H1 (cell line): ENCODE results near the gene VWA3B. TPM values are rescaled to one million over a fixed set of nuclear protein-coding genes. Genes with fewer than 3 reads are reported as not detected.

Experiments used
- CTCF ChIA-PET: fragments of 300-600 bp; sonication (Branson Sonifier 250); formaldehyde crosslinking; loops from one replicate; lab custom pipeline; 2021; ENCODE audit not compliant: partially characterized antibody; lab: Charles Lee
- POLR2A ChIA-PET: fragments of 300-600 bp; sonication (Branson Sonifier 250); formaldehyde crosslinking; loops from one replicate; lab custom pipeline; 2021; ENCODE audit warnings: inconsistent platforms; ENCODE audit not compliant: partially characterized antibody; lab: Charles Lee
- DNase-seq, 2 experiments: peaks; one replicate each; pipeline versions ENCODE4 v3.0.0 to v3.0.0-alpha.2; 2010 to 2022; ENCODE audit warnings: low spot score in 2 of 2, low read depth in 1 of 2, mixed read lengths in 1 of 2
- FAIRE-seq: peaks from 2 replicates; lab custom pipeline; 2011; peaks lifted over from hg19 to GRCh38; lab: Jason Lieb, UNC
- H2AFZ ChIP-seq: 2 replicates; pipeline ENCODE4 v1.8.1; 2012; ENCODE audit warnings: low read length, inconsistent platforms
- H2AK5ac ChIP-seq: 2 replicates; pipeline ENCODE4 v1.6.1; 2013; ENCODE audit warnings: low read depth, low read length
- H2BK120ac ChIP-seq: replicated peaks from 2 replicates; pipeline ENCODE3; 2013; ENCODE audit warnings: low read depth, low read length, inconsistent platforms
- H2BK12ac ChIP-seq: 2 replicates; pipeline ENCODE4 v1.6.1; 2013; ENCODE audit warnings: low read depth, low read length
- H2BK15ac ChIP-seq: 2 replicates; pipeline ENCODE4 v1.6.1; 2013; ENCODE audit warnings: low read length
- H2BK20ac ChIP-seq: 2 replicates; pipeline ENCODE4 v1.6.1; 2013; ENCODE audit warnings: low read length
- H2BK5ac ChIP-seq: 2 replicates; pipeline ENCODE4 v1.6.1; 2013; ENCODE audit warnings: low read depth, low read length
- H3K14ac ChIP-seq: 2 replicates; pipeline ENCODE4 v1.6.1; 2013; ENCODE audit warnings: inconsistent platforms; ENCODE audit not compliant: insufficient read length
- H3K18ac ChIP-seq: 2 replicates; pipeline ENCODE4 v1.6.1; 2013; ENCODE audit warnings: low read length; ENCODE audit errors: extremely low read depth
- H3K23ac ChIP-seq: 2 replicates; pipeline ENCODE4 v1.6.1; 2013; ENCODE audit warnings: inconsistent platforms; ENCODE audit not compliant: insufficient read length
- H3K23me2 ChIP-seq: 2 replicates; pipeline ENCODE4 v1.6.1; 2013; ENCODE audit warnings: low read depth, low read length
- H3K27ac ChIP-seq: 2 replicates; pipeline ENCODE4 v1.6.1; 2011; ENCODE audit warnings: low read depth, low read length, inconsistent platforms
- H3K27me3 ChIP-seq, 4 experiments: replicated peaks in 1 of 4; 1 replicate in 1 of 4; 2 replicates in 3 of 4; pipeline versions ENCODE4 v1.6.1 to v1.8.1; 2011 to 2013; ENCODE audit warnings: low read length in 3 of 4, mild to moderate bottlenecking in 3 of 4, inconsistent platforms in 2 of 4, mixed read lengths in 2 of 4, moderate library complexity in 1 of 4; ENCODE audit not compliant: control insufficient read depth in 3 of 4, insufficient read depth in 3 of 4; ENCODE audit errors: extremely low read depth in 1 of 4
- H3K36me3 ChIP-seq, 4 experiments: 2 replicates each; pipeline versions ENCODE4 v1.6.1 to v1.8.1; 2011 to 2013; ENCODE audit warnings: mild to moderate bottlenecking in 4 of 4, low read length in 3 of 4, moderate library complexity in 2 of 4, control low read depth in 1 of 4, inconsistent platforms in 1 of 4; ENCODE audit not compliant: insufficient read depth in 4 of 4, control insufficient read depth in 2 of 4
- H3K4ac ChIP-seq: replicated peaks from 2 replicates; pipeline ENCODE3; 2013; ENCODE audit warnings: low read length, low read depth, mixed read lengths, inconsistent platforms; ENCODE audit not compliant: insufficient read length
- H3K4me1 ChIP-seq, 4 experiments: replicated peaks in 1 of 4; 1 replicate in 1 of 4; 2 replicates in 3 of 4; pipeline versions ENCODE4 v1.6.1 to v1.8.1; 2011 to 2013; ENCODE audit warnings: low read length in 3 of 4, inconsistent platforms in 2 of 4, mixed read lengths in 1 of 4; ENCODE audit not compliant: insufficient read depth in 4 of 4, control insufficient read depth in 3 of 4
- H3K4me2 ChIP-seq, 2 experiments: 2 replicates each; pipeline versions ENCODE4 v1.6.1 to v1.8.1; 2011 to 2013; ENCODE audit warnings: low read depth in 2 of 2, low read length in 2 of 2, control low read depth in 1 of 2, inconsistent platforms in 1 of 2, mild to moderate bottlenecking in 1 of 2; ENCODE audit not compliant: insufficient read depth in 1 of 2
- H3K4me3 ChIP-seq, 4 experiments: fragments of 200-600, 300-600 bp in 1 of 4; sonication (generic), shearing (Covaris generic), sonication (Bioruptor Twin) in 1 of 4; 2 replicates each; pipeline versions ENCODE4 v1.5.1 to v1.8.1; 2011 to 2016; ENCODE audit warnings: low read length in 4 of 4, low read depth in 3 of 4, control low read depth in 2 of 4, inconsistent platforms in 2 of 4, mild to moderate bottlenecking in 2 of 4, mixed read lengths in 1 of 4, moderate library complexity in 1 of 4; ENCODE audit not compliant: insufficient read depth in 2 of 4; ENCODE audit errors: extremely low read depth in 1 of 4
- H3K56ac ChIP-seq: replicated peaks from 2 replicates; pipeline ENCODE3; 2013; ENCODE audit warnings: low read depth, mild to moderate bottlenecking, mixed read lengths, low read length, inconsistent platforms; ENCODE audit not compliant: insufficient read length
- H3K79me1 ChIP-seq: 2 replicates; pipeline ENCODE4 v1.6.1; 2013; ENCODE audit warnings: low read depth, low read length, control low read depth
- H3K79me2 ChIP-seq, 2 experiments: 2 replicates each; pipeline versions ENCODE4 v1.6.1 to v1.8.1; 2012 to 2013; ENCODE audit warnings: low read length in 2 of 2, mild to moderate bottlenecking in 2 of 2, inconsistent platforms in 1 of 2; ENCODE audit not compliant: insufficient read depth in 2 of 2, control insufficient read depth in 1 of 2
- H3K9ac ChIP-seq, 4 experiments: replicated peaks in 1 of 4; 1 replicate in 1 of 4; 2 replicates in 3 of 4; pipeline versions ENCODE4 v1.6.1 to v1.8.1; 2011 to 2013; ENCODE audit warnings: low read depth in 3 of 4, low read length in 3 of 4, control low read depth in 2 of 4, mild to moderate bottlenecking in 2 of 4, moderate library complexity in 2 of 4, inconsistent platforms in 1 of 4; ENCODE audit errors: extremely low read depth in 1 of 4
- H3K9me3 ChIP-seq, 2 experiments: 2 replicates each; pipeline versions ENCODE4 v1.6.1 to v1.8.1; 2012 to 2013; ENCODE audit warnings: mild to moderate bottlenecking in 2 of 2, moderate library complexity in 2 of 2, control low read depth in 1 of 2, inconsistent platforms in 1 of 2, low read depth in 1 of 2, low read length in 1 of 2, mixed read lengths in 1 of 2; ENCODE audit not compliant: insufficient read depth in 2 of 2
- H4K20me1 ChIP-seq, 2 experiments: replicated peaks in 1 of 2; 2 replicates each; pipeline versions ENCODE3 to v1.8.1; 2011 to 2013; ENCODE audit warnings: inconsistent platforms in 2 of 2, low read length in 2 of 2, mild to moderate bottlenecking in 1 of 2; ENCODE audit not compliant: insufficient read depth in 2 of 2, control insufficient read depth in 1 of 2
- H4K5ac ChIP-seq: 2 replicates; pipeline ENCODE4 v1.6.1; 2013; ENCODE audit warnings: low read length, low read depth, mixed read lengths, inconsistent platforms; ENCODE audit not compliant: insufficient read length
- H4K8ac ChIP-seq: 2 replicates; pipeline ENCODE4 v1.8.0; 2013; ENCODE audit warnings: mild to moderate bottlenecking, moderate library complexity, low read length, inconsistent platforms; ENCODE audit not compliant: insufficient read depth; ENCODE audit errors: extremely low read depth
- H4K91ac ChIP-seq: replicated peaks from 2 replicates; pipeline ENCODE3; 2013; ENCODE audit warnings: low read length, mixed read lengths, inconsistent platforms; ENCODE audit not compliant: insufficient read length
- ASH2L ChIP-seq: fragments of 200-600, 300-600 bp; sonication (generic); IDR thresholded peaks from one replicate; pipeline ENCODE4 v1.7.1; 2017; ENCODE audit warnings: low read length
- BRCA1 ChIP-seq: IDR thresholded peaks from 2 replicates; pipeline ENCODE4 v1.6.1; 2012; ENCODE audit warnings: low read depth, low read length, improper control_type of control experiment
- CREB1 ChIP-seq: IDR thresholded peaks from 2 replicates; pipeline ENCODE4 v1.6.1; 2012; ENCODE audit warnings: inconsistent platforms
- EZH2 ChIP-seq: fragments of 200-600 bp; sonication (generic); IDR thresholded peaks from 2 replicates; pipeline ENCODE4 v1.7.1; 2012; ENCODE audit warnings: low read depth, mild to moderate bottlenecking, moderate library complexity, low read length, inconsistent platforms; ENCODE audit not compliant: severe bottlenecking
- KDM1A ChIP-seq: fragments of 200-600, 300-600 bp; sonication (generic); IDR thresholded peaks from 2 replicates; pipeline ENCODE4 v1.7.1; 2016; ENCODE audit warnings: mild to moderate bottlenecking, low read length, borderline replicate concordance
- POLR2AphosphoS5 ChIP-seq: IDR thresholded peaks from 2 replicates; pipeline ENCODE4 v1.6.1; 2011; ENCODE audit warnings: low read depth, low read length
- RFX5 ChIP-seq: IDR thresholded peaks from 2 replicates; pipeline ENCODE4 v1.6.1; 2011; ENCODE audit warnings: low read depth, low read length, improper control_type of control experiment, borderline replicate concordance
- SIN3A ChIP-seq, 2 experiments: IDR thresholded peaks in 1 of 2; conservative IDR thresholded peaks in 1 of 2; 2 replicates each; pipeline ENCODE4 v1.6.1; 2011 to 2012; ENCODE audit warnings: low read length in 2 of 2, improper control_type of control experiment in 1 of 2, low read depth in 1 of 2, mild to moderate bottlenecking in 1 of 2
- SIRT6 ChIP-seq: IDR thresholded peaks from one replicate; pipeline ENCODE4 v1.7.1; 2012; ENCODE audit warnings: low read length, inconsistent platforms
- TCF12 ChIP-seq: IDR thresholded peaks from 2 replicates; pipeline ENCODE4 v1.6.1; 2011; ENCODE audit warnings: low read depth, mild to moderate bottlenecking, low read length
- TEAD4 ChIP-seq: IDR thresholded peaks from 2 replicates; pipeline ENCODE4 v1.6.1; 2012; ENCODE audit warnings: low read depth, low read length, inconsistent platforms, mixed read lengths
- WGBS, 2 experiments: shearing (Covaris generic) in 1 of 2; methylation state at CpG; one replicate each; pipeline versions ENCODE4 v1.1.6 to v1.1.7; 2013 to 2015; ENCODE audit warnings: low lambda C conversion rate in 2 of 2, mixed read lengths in 2 of 2, inconsistent platforms in 1 of 2, low coverage in 1 of 2, missing lambda C conversion rate in 1 of 2; ENCODE audit not compliant: insufficient replicate concordance in 2 of 2, insufficient coverage in 1 of 2, insufficient read length in 1 of 2; ENCODE audit errors: extremely low coverage in 1 of 2, missing lambda C conversion rate in 1 of 2; 5-methylcytosine and 5-hydroxymethylcytosine counted together
- polyA plus RNA-seq, 7 experiments: library from polyadenylated mRNA; depleted of rRNA in 3 of 7; stranded (reverse) in 5 of 7; unstranded in 2 of 7; fragments of >200 nt in 5 of 7; fragments of 200-250 nt in 2 of 7; gene quantifications; 1 replicate in 5 of 7; 2 replicates in 1 of 7; 4 replicates in 1 of 7; pipeline versions ENCODE4 v1.2.1 to v1.2.3, GENCODE V29; 2011 to 2013; ENCODE audit warnings: missing spikeins in 2 of 7, mixed read lengths in 2 of 7
- total RNA-seq: library from RNA; stranded (reverse); fragmentation: NEBNext Ultra II Directional; extraction: Animal tissue kit (Norgen Biotek cat#: 25700); gene quantifications from 2 replicates; pipeline ENCODE4 v1.2.1, GENCODE V29; 2021
- TF ChIP-seq, protein P1 (sequence below): IDR thresholded peaks from 2 replicates; pipeline ENCODE4 v1.6.1; 2012; ENCODE audit warnings: low read length, inconsistent platforms
- TF ChIP-seq, protein P2 (sequence below): IDR thresholded peaks from 2 replicates; pipeline ENCODE4 v1.6.1; 2012; ENCODE audit warnings: inconsistent platforms

Gene VWA3B
- total and polyA plus RNA-seq, 2 of the 8 experiments (the other 6 are each of a cell fraction or from before 2014, with no cell fraction given) = not detected

DNA sequence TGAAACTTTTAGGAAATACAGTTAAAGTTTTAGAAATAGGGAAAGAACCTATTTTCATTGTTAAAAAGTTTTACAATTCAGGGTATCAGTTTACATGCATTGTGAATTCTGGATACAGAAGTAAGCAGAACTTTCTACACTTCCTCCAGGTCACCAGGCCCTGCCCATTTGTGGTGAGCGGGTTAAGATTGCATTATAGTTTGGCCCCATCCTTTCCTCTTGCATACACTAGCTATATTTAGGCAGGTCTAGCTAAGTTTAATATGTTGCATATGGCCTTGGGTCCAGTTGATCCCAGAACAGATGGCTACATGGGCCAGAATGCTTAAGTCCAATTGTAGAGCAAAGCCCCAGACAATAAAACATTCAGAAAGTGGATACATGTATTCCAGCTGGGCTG lies 4.8 kb downstream of the VWA3B start:
- Histone ChIP-seq H4K5ac (no peak overlapping the region), H3K14ac (no peak overlapping the region), H4K20me1 (no peaks in the 10 kb centered on the region), H3K36me3 (no peaks in the 10 kb centered on the region), H3K9ac (no peak overlapping the region), H3K9me3 (no peaks in the 10 kb centered on the region), H3K23ac (no peak overlapping the region), H3K79me2 (no peaks in the 10 kb centered on the region)
- POLR2A ChIA-PET = no interaction called here
- no peak for FAIRE-seq
- TF ChIP-seq, protein P1, sequence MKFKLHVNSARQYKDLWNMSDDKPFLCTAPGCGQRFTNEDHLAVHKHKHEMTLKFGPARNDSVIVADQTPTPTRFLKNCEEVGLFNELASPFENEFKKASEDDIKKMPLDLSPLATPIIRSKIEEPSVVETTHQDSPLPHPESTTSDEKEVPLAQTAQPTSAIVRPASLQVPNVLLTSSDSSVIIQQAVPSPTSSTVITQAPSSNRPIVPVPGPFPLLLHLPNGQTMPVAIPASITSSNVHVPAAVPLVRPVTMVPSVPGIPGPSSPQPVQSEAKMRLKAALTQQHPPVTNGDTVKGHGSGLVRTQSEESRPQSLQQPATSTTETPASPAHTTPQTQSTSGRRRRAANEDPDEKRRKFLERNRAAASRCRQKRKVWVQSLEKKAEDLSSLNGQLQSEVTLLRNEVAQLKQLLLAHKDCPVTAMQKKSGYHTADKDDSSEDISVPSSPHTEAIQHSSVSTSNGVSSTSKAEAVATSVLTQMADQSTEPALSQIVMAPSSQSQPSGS = no peak
- TF ChIP-seq BRCA1 = no peak
- TF ChIP-seq, protein P2, sequence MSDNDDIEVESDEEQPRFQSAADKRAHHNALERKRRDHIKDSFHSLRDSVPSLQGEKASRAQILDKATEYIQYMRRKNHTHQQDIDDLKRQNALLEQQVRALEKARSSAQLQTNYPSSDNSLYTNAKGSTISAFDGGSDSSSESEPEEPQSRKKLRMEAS = no peak
- TF ChIP-seq SIN3A (conservative IDR thresholded peaks at IDR 0.05 in 1 of 2, IDR thresholded peaks at IDR 0.05 in 1 of 2; ENCODE audit: low read depth in 1 of 2, low read length in 2 of 2) = no peak
- TF ChIP-seq ASH2L = no peak
- no peak for TF ChIP-seq EZH2
- no peak for TF ChIP-seq TEAD4
- TF ChIP-seq SIRT6 = no peak
- no peak for TF ChIP-seq RFX5
- TF ChIP-seq KDM1A = no peak
- TF ChIP-seq CREB1 = no peak
- no peak for TF ChIP-seq TCF12
- no peak for TF ChIP-seq POLR2AphosphoS5
- TF ChIP-seq, all 59 proteins: peak for 0
- CTCF ChIA-PET = interaction anchor here (0.7 kb wide), 1 partner anchor 9 kb away, joined by 3 read pairs; no protein-coding TSS in a partner anchor
- no peak overlapping the region for H3K27ac ChIP-seq
- no peak for DNase-seq
- no peak overlapping the region for H2AK5ac ChIP-seq
- WGBS, 2 experiments = 96% methylated on average over 1 of the region's 1 CpG; no CpG with 5 or more reads in 1 of the 2 experiments
- H2BK5ac ChIP-seq = no peak overlapping the region
- H3K4ac ChIP-seq = no peak overlapping the region
- H3K56ac ChIP-seq = no peak overlapping the region
- no peak overlapping the region for H4K8ac ChIP-seq
- no peak overlapping the region for H2BK15ac ChIP-seq
- no peak overlapping the region for H2BK120ac ChIP-seq
- H3K23me2 ChIP-seq = peaks cover 5% of the 10 kb centered on the region; the same call in 1 of the 2 replicates
- H3K4me2 ChIP-seq = no peak overlapping the region
- H4K91ac ChIP-seq = no peak overlapping the region
- peaks cover 9 to 15% (median 14%) of the 10 kb centered on the region in 4 experiments for H3K27me3 ChIP-seq
- H2BK12ac ChIP-seq = no peak overlapping the region
- H3K4me3 ChIP-seq = no peak overlapping the region
- H2AFZ ChIP-seq = no peak overlapping the region
- H3K4me1 ChIP-seq = peaks cover 0 to 4% (median under 1%) of the 10 kb centered on the region in 4 experiments; a peak in 1 of 7 replicates
- no peak overlapping the region for H3K18ac ChIP-seq
- no peaks in the 10 kb centered on the region for H3K79me1 ChIP-seq
- no peak overlapping the region for H2BK20ac ChIP-seq
